IMR-90 (cell line): ENCODE measurements around the gene FITM2. TPM values are rescaled to one million over a fixed set of nuclear protein-coding genes. Genes with fewer than 3 reads are reported as not detected.

Source experiments
- ATAC-seq: fragments of 200-7000 bp; cut with Tn5 transposase; 2 replicates; pipeline ENCODE4 v1.9.1; 2020; ENCODE audit warnings: low read depth, mild to moderate bottlenecking, moderate library complexity
- BruUV-seq: library from RNA; stranded (reverse); fragments of 400-500 nt; replicated peaks from 2 replicates; lab custom pipeline; 2021; lab: Mats Ljungman, UMichigan
- CTCF ChIA-PET: fragments of 300-600 bp; formaldehyde crosslinking; extraction: SDS; loops from one replicate; lab custom pipeline; 2021; ENCODE audit warnings: antibody characterized with exemption; lab: Yijun Ruan, JAX
- POLR2A ChIA-PET: fragments of 300-600 bp; sonication (Branson Sonifier 250); formaldehyde crosslinking; loops from one replicate; lab custom pipeline; 2022; ENCODE audit warnings: antibody characterized with exemption; ENCODE audit not compliant: unreplicated experiment; lab: Charles Lee
- DNase-seq: peaks from one replicate; pipeline ENCODE4 v3.0.0; 2013
- H2AFZ ChIP-seq: replicated peaks from 2 replicates; pipeline ENCODE3; 2013; ENCODE audit warnings: low read length, mild to moderate bottlenecking; ENCODE audit not compliant: poor library complexity
- H2AK5ac ChIP-seq: 2 replicates; pipeline ENCODE4 v1.6.1; 2013; ENCODE audit warnings: low read depth, low read length, inconsistent platforms
- H2AK9ac ChIP-seq: replicated peaks from 2 replicates; pipeline ENCODE3; 2013; ENCODE audit warnings: mild to moderate bottlenecking, low read depth, low read length, moderate library complexity; ENCODE audit not compliant: poor library complexity
- H2BK120ac ChIP-seq: 2 replicates; pipeline ENCODE4 v1.6.1; 2013; ENCODE audit warnings: low read depth, low read length, inconsistent platforms
- H2BK15ac ChIP-seq: 3 replicates; pipeline ENCODE4 v1.6.1; 2013; ENCODE audit warnings: low read depth, low read length, inconsistent platforms
- H2BK20ac ChIP-seq: 2 replicates; pipeline ENCODE4 v1.6.1; 2013; ENCODE audit warnings: low read depth, mild to moderate bottlenecking, inconsistent platforms, low read length, moderate library complexity
- H2BK5ac ChIP-seq: 2 replicates; pipeline ENCODE4 v1.6.1; 2013; ENCODE audit warnings: mild to moderate bottlenecking, low read depth, low read length, inconsistent platforms; ENCODE audit not compliant: poor library complexity, severe bottlenecking
- H3K14ac ChIP-seq: replicated peaks from 2 replicates; pipeline ENCODE4 v1.6.1; 2013; ENCODE audit warnings: low read depth, low read length, inconsistent platforms
- H3K18ac ChIP-seq: 2 replicates; pipeline ENCODE4 v1.6.1; 2013; ENCODE audit warnings: low read depth, low read length, control low read depth
- H3K23ac ChIP-seq: 2 replicates; pipeline ENCODE4 v1.6.1; 2013; ENCODE audit warnings: low read depth, low read length, inconsistent platforms
- H3K27ac ChIP-seq: 2 replicates; pipeline ENCODE4 v1.5.1; 2013; ENCODE audit warnings: mild to moderate bottlenecking, control low read depth, low read length; ENCODE audit not compliant: insufficient read depth
- H3K27me3 ChIP-seq: 2 replicates; pipeline ENCODE4 v1.6.1; 2013; ENCODE audit warnings: low read length; ENCODE audit not compliant: control insufficient read depth, insufficient read depth
- H3K36me3 ChIP-seq: 2 replicates; pipeline ENCODE4 v1.6.1; 2013; ENCODE audit warnings: low read length, mixed read lengths; ENCODE audit not compliant: control insufficient read depth, insufficient read depth
- H3K4ac ChIP-seq: 2 replicates; pipeline ENCODE4 v1.6.1; 2013; ENCODE audit warnings: low read depth, low read length, inconsistent platforms
- H3K4me1 ChIP-seq: 2 replicates; pipeline ENCODE4 v1.6.1; 2013; ENCODE audit warnings: low read length, mixed read lengths; ENCODE audit not compliant: control insufficient read depth, insufficient read depth
- H3K4me2 ChIP-seq: 2 replicates; pipeline ENCODE4 v1.6.1; 2013; ENCODE audit warnings: low read depth, mild to moderate bottlenecking, control low read depth, low read length, moderate library complexity
- H3K4me3 ChIP-seq: 2 replicates; pipeline ENCODE4 v1.5.1; 2013; ENCODE audit warnings: low read depth, mild to moderate bottlenecking, control low read depth, low read length, moderate library complexity; ENCODE audit not compliant: insufficient read depth
- H3K56ac ChIP-seq: 2 replicates; pipeline ENCODE4 v1.6.1; 2013; ENCODE audit warnings: low read length, inconsistent platforms; ENCODE audit not compliant: insufficient read depth; ENCODE audit errors: extremely low read depth
- H3K79me1 ChIP-seq, 2 experiments: 2 replicates each; pipeline ENCODE4 v1.6.1; 2013; ENCODE audit warnings: low read length in 2 of 2, inconsistent platforms in 1 of 2, low read depth in 1 of 2
- H3K9ac ChIP-seq: 2 replicates; pipeline ENCODE4 v1.6.1; 2013; ENCODE audit warnings: low read depth, low read length, control low read depth
- H3K9me1 ChIP-seq: 2 replicates; pipeline ENCODE4 v1.6.1; 2013; ENCODE audit warnings: low read length, inconsistent platforms; ENCODE audit not compliant: insufficient read depth
- H3K9me3 ChIP-seq: 2 replicates; pipeline ENCODE4 v1.6.1; 2013; ENCODE audit warnings: low read length; ENCODE audit not compliant: control insufficient read depth, insufficient read depth
- H4K20me1 ChIP-seq: 2 replicates; pipeline ENCODE4 v1.6.1; 2013; ENCODE audit warnings: low read length, inconsistent platforms; ENCODE audit not compliant: insufficient read depth
- H4K5ac ChIP-seq: 2 replicates; pipeline ENCODE4 v1.6.1; 2013; ENCODE audit warnings: mild to moderate bottlenecking, low read depth, low read length, control low read depth
- H4K8ac ChIP-seq, 2 experiments: 2 replicates each; pipeline ENCODE4 v1.6.1; 2013; ENCODE audit warnings: low read depth in 2 of 2, low read length in 2 of 2, control low read depth in 1 of 2, inconsistent platforms in 1 of 2
- H4K91ac ChIP-seq: 2 replicates; pipeline ENCODE4 v1.6.1; 2013; ENCODE audit warnings: low read depth, low read length, inconsistent platforms; ENCODE audit not compliant: insufficient read depth
- BHLHE40 ChIP-seq: fragments of 150-350 bp; IDR thresholded peaks from 2 replicates; pipeline ENCODE4 v1.6.1; 2016; ENCODE audit warnings: mild to moderate bottlenecking, low read depth, low read length
- FOS ChIP-seq: fragments of 150-350 bp; IDR thresholded peaks from 2 replicates; pipeline ENCODE4 v1.6.1; 2016; ENCODE audit warnings: low read depth, low read length
- MAFK ChIP-seq: IDR thresholded peaks from 2 replicates; pipeline ENCODE4 v1.6.1; 2012; ENCODE audit warnings: low read depth, low read length, improper control_type of control experiment
- MAZ ChIP-seq: IDR thresholded peaks from 2 replicates; pipeline ENCODE4 v1.6.1; 2012; ENCODE audit warnings: low read depth, mild to moderate bottlenecking, low read length, improper control_type of control experiment, moderate library complexity, borderline replicate concordance
- MXI1 ChIP-seq: IDR thresholded peaks from 2 replicates; pipeline ENCODE4 v1.6.1; 2012; ENCODE audit warnings: low read depth, mild to moderate bottlenecking, low read length, moderate library complexity, borderline replicate concordance
- NFE2L2 ChIP-seq: fragments of 150-350 bp; IDR thresholded peaks from 2 replicates; pipeline ENCODE4 v1.6.1; 2016; ENCODE audit warnings: low read depth, mild to moderate bottlenecking, low read length
- POLR2A ChIP-seq: IDR thresholded peaks from 2 replicates; pipeline ENCODE4 v1.6.1; 2012; ENCODE audit warnings: mild to moderate bottlenecking, low read depth, low read length
- RAD21 ChIP-seq: IDR thresholded peaks from 2 replicates; pipeline ENCODE4 v1.6.1; 2012; ENCODE audit warnings: low read length, improper control_type of control experiment
- RFX5 ChIP-seq: IDR thresholded peaks from 2 replicates; pipeline ENCODE4 v1.8.0; 2012; ENCODE audit warnings: low read depth, mild to moderate bottlenecking, low read length, moderate library complexity
- SMC3 ChIP-seq: fragments of 150-350 bp; IDR thresholded peaks from 2 replicates; pipeline ENCODE4 v1.6.1; 2016; ENCODE audit warnings: low read depth, mild to moderate bottlenecking, antibody characterized with exemption, low read length, moderate library complexity
- WGBS, 2 experiments: methylation state at CpG; one replicate each; pipeline versions ENCODE4 v1.1.5 to v1.1.7; 2013; ENCODE audit warnings: missing lambda C conversion rate in 2 of 2; ENCODE audit not compliant: insufficient read length in 1 of 2; ENCODE audit errors: extremely low coverage in 2 of 2; 5-methylcytosine and 5-hydroxymethylcytosine counted together
- dilution Hi-C: fragments of 300-500 bp; cut with HindIII; formaldehyde crosslinking; loops from one replicate; pipeline ENCODE4 v1.14.3; 2018; ENCODE audit warnings: low sequenced_read_pairs; ENCODE audit not compliant: unreplicated experiment
- in situ Hi-C: fragments of 300-500 bp; cut with MboI; formaldehyde crosslinking; loops from 3 replicates; pipeline ENCODE4 v1.14.3; 2019; ENCODE audit warnings: low sequenced_read_pairs, inconsistent platforms, mixed read lengths
- intact Hi-C: fragments of 100-400 bp; cut with micrococcal nuclease; formaldehyde crosslinking; loops from 2 replicates; pipeline ENCODE4 v1.10.0; 2022
- polyA plus RNA-seq, 3 experiments: library from polyadenylated mRNA; depleted of rRNA; stranded (reverse); fragments of >200 nt; gene quantifications; 2 replicates each; pipeline ENCODE4 v1.2.3, GENCODE V29; 2012; ENCODE audit warnings: low replicate concordance in 1 of 3
- total RNA-seq: library from RNA; depleted of rRNA; stranded (reverse); fragments of >200 nt; gene quantifications from 2 replicates; pipeline ENCODE4 v1.2.3, GENCODE V29; 2012
- TF ChIP-seq, protein P1 (sequence below): conservative IDR thresholded peaks from 2 replicates; pipeline ENCODE4 v1.5.1; 2012; ENCODE audit warnings: mild to moderate bottlenecking, low read depth, low read length, improper control_type of control experiment
- TF ChIP-seq, protein P2 (sequence below): fragments of 150-350 bp; IDR thresholded peaks from 2 replicates; pipeline ENCODE4 v1.6.1; 2016; ENCODE audit warnings: low read depth, mild to moderate bottlenecking, low read length, moderate library complexity, borderline replicate concordance
- TF ChIP-seq, protein P3 (sequence below): fragments of 150-350 bp; IDR thresholded peaks from 2 replicates; pipeline ENCODE4 v1.6.1; 2017; ENCODE audit warnings: mild to moderate bottlenecking, antibody characterized with exemption, low read length, low read depth

Gene FITM2
- total and polyA plus RNA-seq, 2 of the 4 experiments (the other 2 are of a cell fraction): 3.4 to 6.5 TPM

DNA sequence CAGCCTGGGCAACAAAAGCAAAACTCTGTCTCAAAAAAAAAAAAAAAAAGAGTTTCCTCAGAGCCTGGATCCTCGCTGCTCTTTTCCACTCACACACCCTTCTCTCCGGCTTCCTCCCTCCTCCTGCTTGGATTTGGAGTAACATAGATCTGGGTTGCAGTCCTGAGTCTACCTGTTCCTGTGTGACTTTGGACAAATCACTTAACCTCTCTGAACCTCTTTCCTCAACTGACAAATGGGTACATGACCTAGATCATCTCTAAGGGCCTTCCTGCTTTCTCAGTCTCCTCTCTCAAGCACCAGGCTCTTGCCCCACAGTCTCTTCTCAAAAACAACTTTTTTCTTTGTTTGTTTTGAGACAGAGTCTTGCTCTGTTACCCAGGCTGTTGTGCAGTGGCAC, 20.2 kb upstream of the FITM2 start:
- Histone ChIP-seq H2BK120ac (no peak overlapping the region), H3K18ac (no peak overlapping the region), H4K91ac (no peak overlapping the region), H2AK5ac (no peak overlapping the region), H3K4me3 (no peak overlapping the region), H4K5ac (no peak overlapping the region), H4K20me1 (no peaks in the 10 kb centered on the region), H3K9ac (no peak overlapping the region), H3K79me1 (no peaks in the 10 kb centered on the region), H3K27ac (no peak overlapping the region), H2AK9ac (no peak overlapping the region), H3K9me3 (no peaks in the 10 kb centered on the region), H3K4ac (no peak overlapping the region), H2BK15ac (no peak overlapping the region), H3K23ac (no peak overlapping the region), H2BK20ac (no peak overlapping the region), H2BK5ac (no peak overlapping the region), H3K14ac (no peak overlapping the region), H3K4me2 (no peak overlapping the region), H3K36me3 (no peaks in the 10 kb centered on the region), H3K27me3 (peaks cover 28% of the 10 kb centered on the region), H3K56ac (no peak overlapping the region), H3K9me1 (no peaks in the 10 kb centered on the region), H4K8ac (no peak overlapping the region), H3K4me1 (no peaks in the 10 kb centered on the region), H2AFZ (no peak overlapping the region)
- intact Hi-C loops (no loop called here), dilution Hi-C loops (no loop called here), in situ Hi-C loops (no loop called here)
- ATAC-seq (no peak), DNase-seq (no peak)
- ChIA-PET CTCF (no interaction called here), POLR2A (no interaction called here)
- no TSS peak for BruUV-seq
- TF ChIP-seq SMC3: no peak
- TF ChIP-seq NFE2L2: no peak
- TF ChIP-seq, protein P1, sequence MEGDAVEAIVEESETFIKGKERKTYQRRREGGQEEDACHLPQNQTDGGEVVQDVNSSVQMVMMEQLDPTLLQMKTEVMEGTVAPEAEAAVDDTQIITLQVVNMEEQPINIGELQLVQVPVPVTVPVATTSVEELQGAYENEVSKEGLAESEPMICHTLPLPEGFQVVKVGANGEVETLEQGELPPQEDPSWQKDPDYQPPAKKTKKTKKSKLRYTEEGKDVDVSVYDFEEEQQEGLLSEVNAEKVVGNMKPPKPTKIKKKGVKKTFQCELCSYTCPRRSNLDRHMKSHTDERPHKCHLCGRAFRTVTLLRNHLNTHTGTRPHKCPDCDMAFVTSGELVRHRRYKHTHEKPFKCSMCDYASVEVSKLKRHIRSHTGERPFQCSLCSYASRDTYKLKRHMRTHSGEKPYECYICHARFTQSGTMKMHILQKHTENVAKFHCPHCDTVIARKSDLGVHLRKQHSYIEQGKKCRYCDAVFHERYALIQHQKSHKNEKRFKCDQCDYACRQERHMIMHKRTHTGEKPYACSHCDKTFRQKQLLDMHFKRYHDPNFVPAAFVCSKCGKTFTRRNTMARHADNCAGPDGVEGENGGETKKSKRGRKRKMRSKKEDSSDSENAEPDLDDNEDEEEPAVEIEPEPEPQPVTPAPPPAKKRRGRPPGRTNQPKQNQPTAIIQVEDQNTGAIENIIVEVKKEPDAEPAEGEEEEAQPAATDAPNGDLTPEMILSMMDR: no peak
- TF ChIP-seq, protein P2, sequence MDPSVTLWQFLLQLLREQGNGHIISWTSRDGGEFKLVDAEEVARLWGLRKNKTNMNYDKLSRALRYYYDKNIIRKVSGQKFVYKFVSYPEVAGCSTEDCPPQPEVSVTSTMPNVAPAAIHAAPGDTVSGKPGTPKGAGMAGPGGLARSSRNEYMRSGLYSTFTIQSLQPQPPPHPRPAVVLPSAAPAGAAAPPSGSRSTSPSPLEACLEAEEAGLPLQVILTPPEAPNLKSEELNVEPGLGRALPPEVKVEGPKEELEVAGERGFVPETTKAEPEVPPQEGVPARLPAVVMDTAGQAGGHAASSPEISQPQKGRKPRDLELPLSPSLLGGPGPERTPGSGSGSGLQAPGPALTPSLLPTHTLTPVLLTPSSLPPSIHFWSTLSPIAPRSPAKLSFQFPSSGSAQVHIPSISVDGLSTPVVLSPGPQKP: no peak
- no peak for TF ChIP-seq MAFK
- TF ChIP-seq BHLHE40: no peak
- TF ChIP-seq POLR2A: no peak
- no peak for TF ChIP-seq RFX5
- TF ChIP-seq FOS: no peak
- no peak for TF ChIP-seq MXI1
- TF ChIP-seq RAD21: no peak
- TF ChIP-seq, protein P3, sequence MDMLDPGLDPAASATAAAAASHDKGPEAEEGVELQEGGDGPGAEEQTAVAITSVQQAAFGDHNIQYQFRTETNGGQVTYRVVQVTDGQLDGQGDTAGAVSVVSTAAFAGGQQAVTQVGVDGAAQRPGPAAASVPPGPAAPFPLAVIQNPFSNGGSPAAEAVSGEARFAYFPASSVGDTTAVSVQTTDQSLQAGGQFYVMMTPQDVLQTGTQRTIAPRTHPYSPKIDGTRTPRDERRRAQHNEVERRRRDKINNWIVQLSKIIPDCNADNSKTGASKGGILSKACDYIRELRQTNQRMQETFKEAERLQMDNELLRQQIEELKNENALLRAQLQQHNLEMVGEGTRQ: no peak
- TF ChIP-seq MAZ: no peak
- no CpG with 5 or more reads among the region's 2 CpGs for WGBS, 2 experiments
